Common myeloid progenitor, CD34-positive (primary cell): ENCODE results near the gene NPBWR2.
A peak's percentile ranks its signal among the peaks of the same experiment; 100 is the strongest.

ENCODE experiments used
- CTCF ChIA-PET: fragments of 350-600 bp; sonication (Branson Sonifier 250); formaldehyde crosslinking; loops from one replicate; lab custom pipeline; 2021; ENCODE audit warnings: antibody characterized with exemption; lab: Charles Lee
- POLR2A ChIA-PET: fragments of 350-600 bp; sonication (Branson Sonifier 250); formaldehyde crosslinking; loops from one replicate; lab custom pipeline; 2021; ENCODE audit warnings: antibody characterized with exemption; lab: Charles Lee
- DNase-seq, 3 donors: peaks; one replicate each; pipeline versions ENCODE4 v3.0.0 to v3.0.0-alpha.2; 2013
- H3K27ac ChIP-seq, 2 experiments: 1 replicate in 1 of 2; 2 replicates in 1 of 2; pipeline ENCODE4 v1.7.0; 2013; ENCODE audit warnings: inconsistent platforms in 2 of 2, low read length in 2 of 2, mild to moderate bottlenecking in 2 of 2, low read depth in 1 of 2, moderate library complexity in 1 of 2; ENCODE audit not compliant: severe bottlenecking in 2 of 2, insufficient read depth in 1 of 2, poor library complexity in 1 of 2
- H3K27me3 ChIP-seq, 5 experiments: replicated peaks in 2 of 5; 1 replicate in 3 of 5; 2 replicates in 2 of 5; pipeline versions ENCODE4 v1.6.1 to v1.7.0; 2013; ENCODE audit warnings: low read length in 4 of 5, mild to moderate bottlenecking in 2 of 5, moderate library complexity in 2 of 5, inconsistent platforms in 1 of 5; ENCODE audit not compliant: insufficient read depth in 5 of 5, control insufficient read depth in 4 of 5
- H3K36me3 ChIP-seq, 4 experiments: 1 replicate in 2 of 4; 2 replicates in 2 of 4; pipeline versions ENCODE4 v1.6.1 to v1.7.0; 2013; ENCODE audit warnings: low read length in 3 of 4, control low read depth in 1 of 4, mild to moderate bottlenecking in 1 of 4; ENCODE audit not compliant: control insufficient read depth in 4 of 4, insufficient read depth in 4 of 4
- H3K4me1 ChIP-seq, 4 experiments: 1 replicate in 3 of 4; 2 replicates in 1 of 4; pipeline versions ENCODE4 v1.6.1 to v1.7.1; 2013; ENCODE audit warnings: low read length in 3 of 4, mild to moderate bottlenecking in 3 of 4, control low read depth in 1 of 4, inconsistent platforms in 1 of 4, moderate library complexity in 1 of 4; ENCODE audit not compliant: control insufficient read depth in 4 of 4, insufficient read depth in 4 of 4; ENCODE audit errors: control extremely low read depth in 1 of 4
- H3K4me3 ChIP-seq, 7 experiments: 1 replicate in 4 of 7; 2 replicates in 3 of 7; pipeline versions ENCODE4 v1.5.1 to v1.7.0; 2013; ENCODE audit warnings: mild to moderate bottlenecking in 7 of 7, low read length in 6 of 7, moderate library complexity in 6 of 7, inconsistent platforms in 2 of 7, low read depth in 2 of 7, control low read depth in 1 of 7; ENCODE audit not compliant: insufficient read depth in 4 of 7, control insufficient read depth in 1 of 7; ENCODE audit errors: extremely low read depth in 1 of 7
- H3K9me3 ChIP-seq, 5 experiments: 1 replicate in 4 of 5; 2 replicates in 1 of 5; pipeline versions ENCODE4 v1.6.1 to v1.7.1; 2013; ENCODE audit warnings: low read length in 4 of 5, mild to moderate bottlenecking in 2 of 5, inconsistent platforms in 1 of 5, low read depth in 1 of 5, moderate library complexity in 1 of 5; ENCODE audit not compliant: control insufficient read depth in 4 of 5, insufficient read depth in 2 of 5; ENCODE audit errors: control extremely low read depth in 1 of 5
- WGBS: methylation state at CpG from one replicate; pipeline ENCODE4 v1.1.5; 2013; ENCODE audit not compliant: insufficient coverage; 5-methylcytosine and 5-hydroxymethylcytosine counted together

Gene NPBWR2

DNA sequence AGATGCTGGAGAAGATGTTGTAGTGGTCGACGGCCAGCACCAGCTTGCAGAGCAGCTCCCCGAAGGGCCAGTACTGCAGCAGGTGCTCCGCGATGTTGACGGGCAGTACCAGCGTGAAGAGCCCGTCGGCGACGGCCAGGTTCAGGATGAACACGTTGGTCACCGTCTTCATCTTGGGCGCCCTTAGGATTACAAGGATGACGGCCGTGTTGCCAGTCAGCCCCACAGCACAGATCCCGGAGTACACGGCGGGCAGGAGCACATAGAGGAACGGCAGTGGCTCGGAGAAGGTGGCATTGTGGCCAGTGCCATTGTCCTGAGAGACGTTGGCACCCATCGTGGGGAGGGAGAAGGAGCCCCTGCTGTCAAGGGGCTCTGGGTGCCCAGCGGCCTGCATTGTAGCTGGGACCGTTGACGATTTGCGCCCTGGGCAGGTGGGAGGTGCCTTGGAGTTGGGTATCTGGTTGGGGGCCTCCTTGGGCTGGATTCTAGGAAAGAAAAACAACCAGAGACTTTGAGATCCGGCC, 867 bp downstream of the NPBWR2 start:
- Histone ChIP-seq H3K4me1 (peaks cover 0 to 53% (median 32%) of the 10 kb centered on the region in 4 experiments), H3K27ac (no peak overlapping the region), H3K27me3 (peaks cover 0 to 3% (median 0%) of the 10 kb centered on the region in 5 experiments), H3K9me3 (no peaks in the 10 kb centered on the region), H3K4me3 (no peak overlapping the region), H3K36me3 (no peaks in the 10 kb centered on the region)
- CTCF ChIA-PET = interaction anchor here (1.3 to 7.1 kb wide), 5 partner anchors 9 to 28 kb away, joined by 3 to 67 read pairs (median 4); partner anchors contain the start of genes LKAAEAR1, OPRL1 and RGS19
- DNase-seq = no peak
- POLR2A ChIA-PET = no interaction called here
- WGBS = over 99% methylated on average over 27 of the region's 28 CpGs

DNA sequence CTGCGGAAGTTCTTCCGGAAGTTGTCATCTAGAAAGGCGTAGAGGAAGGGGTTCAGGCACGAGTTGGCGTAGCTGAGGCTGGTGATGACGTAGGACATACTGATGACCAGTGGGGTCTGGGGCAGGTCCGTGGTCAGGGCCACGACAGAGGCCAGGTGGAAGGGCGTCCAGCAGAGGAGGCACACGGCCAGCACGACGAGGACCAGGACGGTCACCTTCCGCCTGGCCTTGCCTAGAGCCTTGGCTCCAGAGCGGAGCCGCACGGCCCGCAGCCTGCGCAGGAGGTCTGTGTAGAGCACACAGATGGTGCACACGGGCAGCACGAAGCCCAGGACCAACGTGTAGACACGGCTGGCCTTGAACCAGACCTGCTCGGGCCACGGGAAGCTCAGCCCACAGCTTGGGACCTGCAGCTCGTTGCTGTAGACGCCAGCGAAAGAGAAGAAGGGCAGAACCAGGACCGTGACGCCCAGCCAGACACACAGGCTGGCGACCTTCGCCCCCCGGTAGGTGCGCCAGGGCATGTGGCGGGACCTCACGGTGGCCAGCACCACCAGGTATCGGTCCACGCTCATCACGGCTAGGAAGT, 1.4 kb downstream of the NPBWR2 start:
- ChIA-PET POLR2A (no interaction called here), CTCF (interaction anchor here (1.3 to 7.1 kb wide), 3 partner anchors 9 to 22 kb away, joined by 3 to 67 read pairs (median 27); partner anchors contain the start of gene LKAAEAR1)
- Histone ChIP-seq H3K4me1 (peaks cover 0 to 50% (median 32%) of the 10 kb centered on the region in 4 experiments), H3K27ac (no peak overlapping the region), H3K4me3 (no peak overlapping the region), H3K36me3 (no peaks in the 10 kb centered on the region), H3K27me3 (peaks cover 0 to 3% (median 0%) of the 10 kb centered on the region in 5 experiments), H3K9me3 (no peaks in the 10 kb centered on the region)
- DNase-seq = no peak
- WGBS = 97% methylated on average over 38 of the region's 39 CpGs

DNA sequence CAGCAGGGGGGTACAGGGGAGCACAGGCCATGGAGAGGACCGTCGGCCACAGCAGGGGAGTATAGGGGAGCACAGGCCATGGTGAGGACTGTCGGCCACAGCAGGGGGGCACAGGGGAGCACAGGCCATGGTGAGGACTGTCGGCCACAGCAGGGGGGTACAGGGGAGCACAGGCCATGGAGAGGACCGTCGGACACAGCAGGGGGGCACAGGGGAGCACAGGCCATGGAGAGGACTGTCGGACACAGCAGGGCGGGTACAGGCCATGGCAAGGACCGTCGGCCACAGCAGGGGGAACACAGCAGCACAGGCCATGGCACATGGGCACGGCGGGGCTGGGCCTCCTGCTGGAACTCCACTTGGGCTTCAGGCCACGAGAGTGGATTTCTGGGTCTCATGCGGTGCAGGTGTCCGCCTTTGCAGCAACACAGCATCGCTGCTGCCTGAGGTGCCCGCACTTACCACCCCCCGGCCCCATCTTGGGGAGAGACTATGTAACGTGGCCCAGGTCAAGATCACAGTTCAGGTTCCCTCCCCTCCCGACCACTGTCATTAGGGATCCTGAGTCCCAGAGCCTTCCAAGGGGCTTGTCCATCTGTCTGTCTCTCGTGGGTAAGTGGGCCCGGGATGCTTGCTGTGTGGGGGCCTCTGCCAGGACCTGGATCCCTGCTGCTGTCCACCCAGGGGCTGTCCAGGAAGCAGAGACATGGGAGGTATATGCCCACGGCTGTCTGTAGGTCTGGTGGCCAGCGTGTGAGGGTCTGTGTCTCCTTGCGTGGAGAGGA, 2.5 kb downstream of the NPBWR2 start:
- 98% methylated on average over 16 of the region's 25 CpGs for WGBS
- ChIA-PET POLR2A (no interaction called here), CTCF (interaction anchor here (7.1 kb wide), 1 partner anchor 16 kb away, joined by 67 read pairs; no protein-coding TSS in a partner anchor)

GRCh38 chr20:64103871-64104666, 3.3 kb downstream of the NPBWR2 start:
- H3K4me3 ChIP-seq = no peak overlapping the region
- 88% methylated on average over 14 of the region's 20 CpGs for WGBS
- H3K27ac ChIP-seq = no peak overlapping the region
- no peaks in the 10 kb centered on the region for H3K9me3 ChIP-seq
- peaks cover 0 to 12% (median 4%) of the 10 kb centered on the region in 4 experiments for H3K36me3 ChIP-seq
- POLR2A ChIA-PET = no interaction called here
- CTCF ChIA-PET = no interaction called here
- peaks cover 0 to 3% (median 0%) of the 10 kb centered on the region in 5 experiments for H3K27me3 ChIP-seq
- peaks cover 0 to 38% (median 31%) of the 10 kb centered on the region in 4 experiments for H3K4me1 ChIP-seq
- no peak for DNase-seq

More for the DNA sequence above, 2.5 kb downstream of the NPBWR2 start:
- H3K36me3 ChIP-seq = peaks cover 0 to 5% (median 0%) of the 10 kb centered on the region in 4 experiments
- DNase-seq = no peak
- no peak overlapping the region for H3K4me3 ChIP-seq
- H3K9me3 ChIP-seq = no peaks in the 10 kb centered on the region
- peaks cover 0 to 3% (median 0%) of the 10 kb centered on the region in 5 experiments for H3K27me3 ChIP-seq
- no peak overlapping the region for H3K27ac ChIP-seq
- peaks cover 0 to 42% (median 31%) of the 10 kb centered on the region in 4 experiments for H3K4me1 ChIP-seq

GRCh38 chr20:64102647-64103354, 4.6 kb downstream of the NPBWR2 start:
- ChIA-PET CTCF (interaction anchor here (0.6 to 2.7 kb wide), 6 partner anchors 9 to 31 kb away, joined by 3 to 28 read pairs (median 4); partner anchors contain the start of gene LKAAEAR1), POLR2A (no interaction called here)
- WGBS = 19% methylated on average over 24 of the region's 30 CpGs
- Histone ChIP-seq H3K4me1 (peaks cover 0 to 25% (median 22%) of the 10 kb centered on the region in 4 experiments), H3K36me3 (peaks cover 0 to 24% (median 10%) of the 10 kb centered on the region in 4 experiments), H3K4me3 (peak overlapping the region in 6 of 7 experiments; percentile 31 to 81 (median 67)), H3K9me3 (no peaks in the 10 kb centered on the region), H3K27me3 (peaks cover 0 to 3% (median 0%) of the 10 kb centered on the region in 5 experiments), H3K27ac (no peak overlapping the region)
- DNase-seq = peak in 2 of 3 donors; percentile 55 to 56
